ENCODE data around the gene CHL1.
"Not testable (repeated sequence)": the region's sequence is repeated elsewhere in the genome, so short reads cannot be mapped to it uniquely, and the experiment has no call there.

CHL1 gene

GRCh38 chr3:339351-339750, 142.8 kb downstream of the CHL1 start:
- no peak for DNase-seq

GRCh38 chr3:341998-342397, 145.4 kb downstream of the CHL1 start:
- DNase-seq, result no peak

GRCh38 chr3:346186-346585, 149.6 kb downstream of the CHL1 start:
- no peak for DNase-seq

GRCh38 chr3:347581-347980, 151.0 kb downstream of the CHL1 start:
- no peak for DNase-seq

DNA sequence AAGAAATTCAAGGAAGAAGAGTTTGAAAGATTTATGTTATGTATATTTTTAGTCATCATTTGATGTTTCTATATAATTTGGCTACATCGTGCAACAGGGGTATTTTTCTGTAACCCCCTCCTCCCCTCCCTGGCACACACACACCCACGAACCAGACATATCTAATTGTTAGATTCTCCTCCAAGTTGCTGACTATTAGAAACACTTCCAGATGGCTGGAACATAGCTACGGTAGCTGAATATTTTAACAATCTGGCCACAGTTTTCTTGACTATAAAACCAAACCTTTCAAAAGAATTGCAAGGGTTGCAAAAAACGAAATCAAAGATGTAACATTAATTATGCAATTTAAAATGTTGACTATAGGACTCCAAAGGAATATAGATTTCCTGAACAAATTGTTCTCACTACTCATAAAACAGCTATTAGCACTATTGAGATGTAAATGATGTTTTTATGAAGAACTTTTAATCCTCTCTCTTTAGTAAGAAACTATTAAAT, 154.4 kb downstream of the CHL1 start:
- DNase-seq, result no peak

DNA sequence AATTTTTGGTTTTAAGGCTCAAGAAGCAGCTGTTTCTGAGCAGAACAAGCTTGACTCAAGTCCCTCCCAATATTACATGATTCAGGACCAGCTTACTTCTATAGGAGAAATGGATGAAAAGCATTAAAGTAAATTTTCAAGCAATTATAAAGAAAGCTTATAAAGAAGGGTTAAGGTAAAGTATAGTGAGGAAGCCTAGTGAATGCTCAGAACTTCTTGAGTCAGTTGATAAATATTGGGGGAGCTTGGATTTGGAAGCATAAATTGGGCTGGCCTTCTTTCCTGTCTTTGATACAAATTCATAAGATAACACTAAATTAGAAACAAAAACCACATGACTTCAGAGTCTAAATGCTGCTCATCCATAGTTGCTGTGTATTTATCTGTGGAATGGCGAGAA, 156.0 kb downstream of the CHL1 start:
- no peak for DNase-seq

DNA sequence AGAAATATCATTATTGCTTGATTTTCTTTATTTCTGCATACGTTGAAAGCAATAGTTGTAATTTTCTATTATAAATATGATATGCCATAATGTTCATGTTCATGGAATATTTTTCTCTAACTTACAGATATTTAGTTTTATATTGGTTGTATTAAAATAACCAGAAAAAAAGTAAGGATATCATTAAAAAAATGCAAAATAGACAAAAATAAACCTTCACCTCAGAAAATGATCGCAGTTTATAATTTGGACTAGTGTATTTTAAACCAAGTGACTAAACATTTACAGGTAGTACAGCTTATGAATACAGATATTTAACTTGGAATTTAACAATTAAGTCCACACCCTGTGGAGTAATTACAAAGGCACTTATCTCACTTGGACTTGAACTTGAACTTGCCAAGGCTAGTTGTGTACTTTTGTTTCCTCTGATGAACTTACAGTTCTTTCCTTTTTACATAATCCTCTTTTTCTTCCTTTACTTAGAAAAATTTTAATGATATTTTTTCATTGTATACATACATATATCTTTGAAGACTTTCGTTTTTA, 156.7 kb downstream of the CHL1 start:
- DNase-seq, result no peak

GRCh38 chr3:354432-354831, 157.9 kb downstream of the CHL1 start:
- peak; percentile 38 for DNase-seq

DNA sequence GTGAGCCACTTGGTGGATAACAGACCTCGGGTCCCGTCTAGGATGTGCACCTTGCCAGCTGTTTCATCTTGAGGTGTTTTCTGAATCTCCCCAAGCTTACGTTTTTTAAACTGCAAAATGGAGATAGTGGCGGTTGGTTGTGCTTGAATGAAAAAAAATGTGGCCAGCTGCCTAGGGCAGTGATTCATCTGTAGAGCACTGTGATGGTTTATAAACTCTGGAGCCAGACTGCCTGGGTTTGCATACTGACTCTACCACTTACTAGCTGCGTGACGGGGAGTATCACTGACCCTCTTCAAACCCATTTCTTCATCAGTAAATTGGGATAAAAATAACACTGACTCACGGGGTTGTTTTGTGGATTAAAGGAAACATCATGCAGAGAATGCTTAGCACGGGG, 159.1 kb downstream of the CHL1 start:
- DNase-seq, result no peak

- no peak for DNase-seq
These were observed 160.4 kb downstream of the CHL1 start for GRCh38 chr3:356952-357351.

- no peak for DNase-seq
These were observed 163.1 kb downstream of the CHL1 start for GRCh38 chr3:359672-360071.

DNA sequence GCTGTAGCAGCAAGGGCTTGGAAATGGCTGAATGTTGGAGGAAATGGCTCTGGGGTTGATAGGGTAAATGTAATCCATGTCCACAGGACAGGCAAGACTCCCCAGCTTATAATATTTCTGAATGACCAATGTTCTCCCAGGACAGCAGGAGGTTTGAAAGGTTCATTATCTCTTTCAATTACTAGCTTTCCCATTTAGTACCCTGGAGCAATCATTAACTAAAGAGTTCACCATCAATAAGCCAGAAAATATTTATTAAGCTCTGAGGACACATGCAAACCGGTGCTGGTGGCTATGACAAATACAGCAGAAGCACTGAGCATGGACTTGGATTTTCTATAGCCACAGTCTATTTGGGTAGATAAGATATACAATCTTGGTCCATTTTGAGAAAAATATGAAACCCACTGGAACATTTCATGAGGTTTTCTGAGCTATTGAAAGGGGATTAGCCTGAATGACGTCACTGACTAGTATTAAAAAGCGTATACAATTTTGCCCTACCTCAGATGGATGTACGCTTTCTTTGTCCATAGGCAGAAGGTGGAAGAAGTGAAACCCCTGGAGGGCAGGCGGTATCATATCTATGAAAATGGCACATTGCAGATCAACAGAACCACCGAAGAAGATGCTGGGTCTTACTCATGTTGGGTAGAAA, 166.2 kb downstream of the CHL1 start:
- no peak for DNase-seq

- DNase-seq, result no peak
These were observed 167.7 kb downstream of the CHL1 start for GRCh38 chr3:364287-364686.

DNA sequence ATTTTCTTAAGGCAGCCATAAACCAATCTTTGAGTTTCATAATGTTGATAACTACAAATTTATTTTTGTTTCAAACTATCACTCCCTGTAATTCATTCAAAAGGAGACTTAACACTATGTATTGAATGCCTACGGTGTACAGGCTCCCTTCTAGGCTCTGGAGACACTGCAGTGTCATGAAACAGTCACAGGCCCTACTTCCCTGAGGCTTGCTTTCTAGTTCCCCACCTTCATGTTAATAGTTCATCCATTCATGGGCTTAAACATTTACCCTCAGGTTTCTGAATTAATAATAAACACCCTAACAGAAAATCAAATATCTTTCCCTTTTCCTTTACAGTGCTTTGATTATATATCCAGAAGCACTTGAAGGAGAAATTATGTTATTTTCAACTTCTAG, 168.7 kb downstream of the CHL1 start:
- no peak for DNase-seq

GRCh38 chr3:366253-366652, 169.7 kb downstream of the CHL1 start:
- not testable (repeated sequence) for DNase-seq

DNA sequence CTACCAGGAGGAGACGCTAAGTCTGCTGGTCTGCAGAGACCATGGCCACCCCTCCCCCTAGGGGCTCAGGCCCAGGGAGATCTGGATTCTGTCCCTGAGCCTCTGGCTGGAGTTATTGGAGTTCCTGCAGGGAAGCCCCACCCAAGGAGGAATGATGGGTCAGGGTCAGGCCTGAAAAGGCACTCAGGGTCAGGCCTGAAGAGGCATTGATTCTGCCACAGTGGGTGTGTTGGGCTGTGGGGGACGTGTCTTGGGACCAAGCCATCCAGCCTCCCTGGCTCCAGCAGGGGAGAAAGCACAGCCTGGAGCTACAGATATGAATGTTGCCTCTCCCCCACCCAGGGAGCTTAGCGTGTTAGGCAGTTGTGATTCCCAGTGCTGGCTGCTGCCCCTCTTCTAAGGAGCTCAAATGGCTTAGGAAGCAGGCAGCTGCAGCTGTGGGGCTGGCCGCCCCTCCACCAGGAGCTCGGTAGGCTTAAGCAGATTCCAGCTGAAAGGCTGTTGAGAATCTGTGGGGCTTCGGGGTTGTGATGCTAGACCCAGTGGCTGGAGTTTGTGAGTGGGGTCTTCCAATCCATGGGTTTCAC, 176.7 kb downstream of the CHL1 start:
- DNase-seq, result no peak

DNA sequence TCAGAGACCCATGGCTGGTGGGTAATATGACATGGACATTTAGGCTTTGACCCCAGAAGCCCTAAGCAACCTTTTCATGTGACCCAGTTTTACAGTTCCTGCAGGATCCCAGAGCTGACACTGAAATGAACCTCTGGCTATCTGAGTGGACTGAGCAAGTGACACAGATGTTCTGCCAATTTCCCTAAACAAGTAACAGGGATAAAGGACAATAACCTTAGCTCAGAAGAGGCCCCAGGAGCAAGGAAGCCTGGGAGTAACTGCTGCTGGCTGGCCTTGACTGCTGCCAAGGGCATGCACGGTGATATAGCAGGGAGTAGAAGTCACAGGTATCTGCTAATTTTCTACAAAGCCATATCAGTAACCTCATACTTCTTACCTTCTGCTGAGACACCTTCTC, 177.9 kb downstream of the CHL1 start:
- no peak for DNase-seq

DNA sequence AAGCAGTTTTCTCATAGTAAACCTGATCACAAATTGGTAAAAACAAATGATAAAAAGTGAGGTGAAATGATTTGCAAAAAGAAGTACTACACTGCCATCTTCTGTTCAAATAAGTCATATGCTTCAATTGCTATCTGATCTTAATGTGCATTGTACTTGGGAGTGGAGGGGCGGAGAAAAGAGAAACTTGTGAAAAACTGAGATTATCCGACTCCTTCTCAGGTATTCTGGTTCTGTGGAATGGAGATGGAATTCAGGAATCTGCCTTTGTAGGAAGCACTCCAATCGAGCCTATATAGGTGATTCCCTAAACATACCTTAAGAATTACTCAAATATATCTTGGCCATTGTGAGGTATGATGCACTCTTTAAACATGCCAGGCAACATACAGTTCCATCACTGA, 180.6 kb downstream of the CHL1 start:
- no peak for DNase-seq

DNA sequence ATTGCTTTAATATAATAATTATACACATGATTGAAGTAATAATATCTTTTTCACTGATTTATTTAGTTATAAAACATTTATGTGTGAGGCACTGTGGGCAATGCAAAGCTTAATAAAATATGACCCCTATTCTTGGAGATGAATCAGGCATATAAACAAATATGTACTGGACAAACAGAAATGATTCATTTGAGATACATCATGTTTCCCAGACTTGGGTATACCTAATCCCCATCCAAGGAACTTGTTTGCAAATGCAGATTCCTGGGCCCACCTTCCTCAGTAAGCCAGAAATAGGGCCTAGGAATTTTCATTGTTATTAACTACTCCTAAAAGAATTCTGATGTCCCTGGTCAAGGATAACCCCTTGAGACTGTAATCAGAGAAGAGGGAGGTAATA, 184.2 kb downstream of the CHL1 start:
- no peak for DNase-seq

DNA sequence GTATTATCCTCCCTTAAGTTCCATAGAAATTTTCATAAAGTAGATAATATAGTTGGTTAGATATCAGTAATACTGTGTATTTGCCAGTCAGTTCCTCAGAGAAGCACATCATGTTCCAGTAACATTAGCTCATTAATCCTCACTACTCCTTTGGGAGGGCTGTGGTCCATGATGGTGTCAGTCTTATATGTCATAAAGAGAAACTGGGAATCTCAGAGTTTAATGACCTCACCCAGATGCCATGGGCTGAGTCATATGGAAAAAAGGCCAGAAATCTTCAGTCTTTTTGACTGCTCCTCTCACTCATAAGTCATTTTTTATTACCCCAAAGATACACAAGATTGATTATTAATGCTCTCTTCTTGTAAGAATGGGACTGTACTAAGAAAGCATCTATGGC, 188.6 kb downstream of the CHL1 start:
- DNase-seq, result peak; percentile 49

- no peak for DNase-seq
These were observed 198.2 kb downstream of the CHL1 start for GRCh38 chr3:394775-395174.

DNA sequence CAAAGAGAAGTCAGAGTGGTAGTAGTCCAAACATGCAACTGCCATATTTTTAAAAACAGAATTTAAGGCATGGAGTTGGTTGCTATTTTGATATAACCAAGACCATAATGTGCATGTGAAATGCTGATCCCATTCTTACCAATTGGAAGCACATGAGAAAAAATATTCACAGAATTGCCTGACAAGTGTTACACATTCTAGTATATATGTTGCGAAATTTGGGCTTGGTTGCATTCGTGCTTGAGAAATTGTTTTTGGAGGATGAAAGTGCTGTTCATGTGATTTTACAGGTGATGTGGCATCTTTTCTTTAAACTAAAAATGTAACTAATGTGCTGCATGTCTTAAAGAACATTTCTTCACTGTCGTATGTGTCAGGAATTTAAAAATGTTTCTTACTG, 199.7 kb downstream of the CHL1 start:
- DNase-seq, result no peak

GRCh38 chr3:399647-400046, 203.1 kb downstream of the CHL1 start:
- no peak for DNase-seq

DNA sequence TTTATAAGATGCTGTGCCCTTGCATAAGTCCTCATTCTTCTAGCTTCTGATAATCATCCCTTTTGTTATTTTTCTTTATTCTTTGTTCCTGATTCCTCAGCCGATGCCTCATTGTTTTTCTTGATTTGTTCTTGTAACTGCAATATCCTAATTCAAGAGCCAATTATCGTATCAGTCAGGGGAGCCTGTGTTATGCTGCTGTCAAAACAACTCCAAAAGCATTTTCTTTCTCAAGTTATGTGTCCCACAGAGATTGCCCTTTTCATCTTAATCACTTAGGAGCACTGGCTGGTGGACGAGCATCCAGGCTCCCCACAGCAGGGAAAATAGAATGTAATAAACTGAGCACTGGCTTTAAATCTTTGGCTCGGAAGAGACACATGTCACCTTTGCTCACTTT, 207.3 kb downstream of the CHL1 start:
- DNase-seq, result no peak

DNA sequence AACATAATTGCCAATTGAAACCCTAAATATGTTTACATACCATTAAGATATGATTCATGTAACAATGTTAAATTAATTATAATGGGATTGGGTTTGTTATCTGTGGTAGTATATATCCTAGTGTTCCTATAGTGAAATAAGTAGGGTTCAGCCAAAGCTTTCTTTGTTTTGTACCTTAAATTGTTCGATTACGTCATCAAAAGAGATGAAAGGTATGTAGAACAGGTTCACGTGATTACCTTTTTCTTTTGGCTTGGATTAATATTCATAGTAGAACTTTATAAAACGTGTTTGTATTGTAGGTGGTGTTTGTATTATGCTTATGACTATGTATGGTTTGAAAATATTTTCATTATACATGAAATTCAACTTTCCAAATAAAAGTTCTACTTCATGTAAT, 212.4 kb downstream of the CHL1 start:
- no peak for DNase-seq

Measured in T1000 (cell line).